Panc1 (cell line): Measurements from ENCODE around the gene DNAAF8. TPM values are rescaled to one million over a fixed set of nuclear protein-coding genes. Genes with fewer than 3 reads are reported as not detected.

Experiments
- ATAC-seq: fragments of 200-7000 bp; cut with Tn5 transposase; 2 replicates; pipeline ENCODE4 v1.9.1; 2020; ENCODE audit warnings: mild to moderate bottlenecking, moderate library complexity
- BruUV-seq: library from RNA; stranded (reverse); fragments of 400-500 nt; replicated peaks from 2 replicates; lab custom pipeline; 2021; lab: Mats Ljungman, UMichigan
- CTCF ChIA-PET: fragments of 300-600 bp; sonication (Branson Sonifier 250); formaldehyde crosslinking; loops from one replicate; lab custom pipeline; 2022; ENCODE audit warnings: antibody characterized with exemption; lab: Charles Lee
- POLR2A ChIA-PET: fragments of 300-600 bp; sonication (Branson Sonifier 250); formaldehyde crosslinking; loops from one replicate; lab custom pipeline; 2022; ENCODE audit warnings: antibody characterized with exemption; lab: Charles Lee
- DNase-seq: peaks from one replicate; pipeline ENCODE4 v3.0.0-alpha.2; 2010; ENCODE audit warnings: low read depth, low spot score
- H3K27ac ChIP-seq: 2 replicates; pipeline ENCODE4 v1.5.1; 2011; ENCODE audit warnings: mild to moderate bottlenecking, low read length, inconsistent platforms
- H3K27me3 ChIP-seq: fragments of 200-500 bp; sonication (Bioruptor generic); 2 replicates; pipeline ENCODE4 v1.6.0; 2014; ENCODE audit warnings: low read length, inconsistent platforms; ENCODE audit not compliant: control insufficient read depth, insufficient read depth
- H3K36me3 ChIP-seq: fragments of 200-500 bp; sonication (Bioruptor generic); 2 replicates; pipeline ENCODE4 v1.5.1; 2014; ENCODE audit warnings: inconsistent platforms, mild to moderate bottlenecking, low read length, moderate library complexity; ENCODE audit not compliant: control insufficient read depth, insufficient read depth
- H3K4me1 ChIP-seq: 2 replicates; pipeline ENCODE4 v1.5.1; 2011; ENCODE audit warnings: inconsistent platforms, mild to moderate bottlenecking, low read length, moderate library complexity; ENCODE audit not compliant: control insufficient read depth, insufficient read depth
- H3K4me3 ChIP-seq, 2 experiments: 2 replicates each; pipeline ENCODE4 v1.5.1; 2011 to 2012; ENCODE audit warnings: low read depth in 2 of 2, low read length in 2 of 2, mild to moderate bottlenecking in 2 of 2, inconsistent platforms in 1 of 2, moderate library complexity in 1 of 2
- H3K9me3 ChIP-seq: fragments of 200-500 bp; sonication (Bioruptor generic); 2 replicates; pipeline ENCODE4 v1.5.1; 2014; ENCODE audit warnings: low read depth, mild to moderate bottlenecking, inconsistent platforms, low read length, moderate library complexity; ENCODE audit not compliant: control insufficient read depth, insufficient read depth
- CTCF ChIP-seq: fragments of 450-650 bp; IDR thresholded peaks from 2 replicates; pipeline ENCODE4 v1.5.1; 2017; ENCODE audit warnings: mild to moderate bottlenecking
- POLR2AphosphoS5 ChIP-seq: IDR thresholded peaks from 2 replicates; pipeline ENCODE4 v1.6.1; 2012; ENCODE audit warnings: mild to moderate bottlenecking, low read depth, low read length, moderate library complexity
- REST ChIP-seq, 2 experiments: IDR thresholded peaks; 2 replicates each; pipeline ENCODE4 v1.6.1; 2011 to 2012; ENCODE audit warnings: low read depth in 2 of 2, control low read depth in 1 of 2, low read length in 1 of 2, mild to moderate bottlenecking in 1 of 2, moderate library complexity in 1 of 2; ENCODE audit not compliant: insufficient read depth in 1 of 2
- SIN3A ChIP-seq: IDR thresholded peaks from 2 replicates; pipeline ENCODE4 v1.6.1; 2012; ENCODE audit warnings: low read depth, mild to moderate bottlenecking, low read length, moderate library complexity, borderline replicate concordance; ENCODE audit not compliant: insufficient read depth
- TCF7L2 ChIP-seq: IDR thresholded peaks from 2 replicates; pipeline ENCODE4 v1.6.1; 2011; ENCODE audit warnings: mild to moderate bottlenecking, low read depth, low read length, inconsistent platforms
- in situ Hi-C: cut with HindIII; loops from 2 replicates; pipeline ENCODE4 v1.10.0; 2016; ENCODE audit warnings: low sequenced_read_pairs, low pct_unique_long_range_greater_than_20kb
- intact Hi-C: fragments of 100-400 bp; cut with micrococcal nuclease; formaldehyde crosslinking; loops from one replicate; pipeline ENCODE4 v1.10.0; 2022; ENCODE audit not compliant: unreplicated experiment
- total RNA-seq: library from RNA; stranded (reverse); gene quantifications from one replicate; pipeline ENCODE4 v1.2.1, GENCODE V29; 2021; ENCODE audit not compliant: unreplicated experiment

DNAAF8 gene
- total RNA-seq, 1 experiment from 2014 or later = 2.3 TPM

- H3K9me3 ChIP-seq = no peaks in the 10 kb centered on the region
- no peaks in the 10 kb centered on the region for H3K36me3 ChIP-seq
- no TSS peak for BruUV-seq
- H3K27me3 ChIP-seq = no peaks in the 10 kb centered on the region
- ChIA-PET CTCF (no interaction called here), POLR2A (no interaction called here)
- DNase-seq (no peak), ATAC-seq (no peak)
- intact Hi-C loops (no loop called here), in situ Hi-C loops (no loop called here)
- H3K27ac ChIP-seq = no peak overlapping the region
- TF ChIP-seq REST (IDR thresholded peaks at IDR 0.05; ENCODE audit: insufficient read depth in 1 of 2, low read depth in 2 of 2, low read length in 1 of 2) (no peak), POLR2AphosphoS5 (no peak), SIN3A (no peak), CTCF (no peak), TCF7L2 (no peak)
- peaks cover 18% of the 10 kb centered on the region for H3K4me1 ChIP-seq
- no peak overlapping the region for H3K4me3 ChIP-seq
Observed at GRCh38 chr16:4688674-4689045, 45.7 kb upstream of the DNAAF8 start.

GRCh38 chr16:4689091-4689671 lies 45.2 kb upstream of the DNAAF8 start:
- no peaks in the 10 kb centered on the region for H3K36me3 ChIP-seq
- H3K4me1 ChIP-seq = peaks cover 18% of the 10 kb centered on the region
- ChIA-PET CTCF (no interaction called here), POLR2A (no interaction called here)
- no peak for ATAC-seq
- DNase-seq = no peak
- intact Hi-C loops (no loop called here), in situ Hi-C loops (no loop called here)
- no peaks in the 10 kb centered on the region for H3K27me3 ChIP-seq
- TF ChIP-seq POLR2AphosphoS5 (no peak), SIN3A (no peak), CTCF (no peak), REST (IDR thresholded peaks at IDR 0.05; ENCODE audit: insufficient read depth in 1 of 2, low read depth in 2 of 2, low read length in 1 of 2) (no peak), TCF7L2 (no peak)
- H3K9me3 ChIP-seq = no peaks in the 10 kb centered on the region
- H3K4me3 ChIP-seq = no peak overlapping the region
- BruUV-seq = TSS peak; percentile 32
- no peak overlapping the region for H3K27ac ChIP-seq
